IPS-18c (cell line): ENCODE data around the gene BORCS8.
"Not testable (repeated sequence)": the region's sequence is repeated elsewhere in the genome, so short reads cannot be mapped to it uniquely, and the experiment has no call there.

ENCODE experiments used
- H3K4me3 ChIP-seq: 2 replicates; pipeline ENCODE4 v1.7.0; 2013; ENCODE audit warnings: low read depth, mild to moderate bottlenecking, low read length, moderate library complexity; ENCODE audit not compliant: insufficient read depth
- H3K9me3 ChIP-seq: one replicate; pipeline ENCODE4 v1.6.1; 2013; ENCODE audit warnings: mild to moderate bottlenecking, low read length, moderate library complexity; ENCODE audit not compliant: control insufficient read depth, insufficient read depth

Gene BORCS8

DNA sequence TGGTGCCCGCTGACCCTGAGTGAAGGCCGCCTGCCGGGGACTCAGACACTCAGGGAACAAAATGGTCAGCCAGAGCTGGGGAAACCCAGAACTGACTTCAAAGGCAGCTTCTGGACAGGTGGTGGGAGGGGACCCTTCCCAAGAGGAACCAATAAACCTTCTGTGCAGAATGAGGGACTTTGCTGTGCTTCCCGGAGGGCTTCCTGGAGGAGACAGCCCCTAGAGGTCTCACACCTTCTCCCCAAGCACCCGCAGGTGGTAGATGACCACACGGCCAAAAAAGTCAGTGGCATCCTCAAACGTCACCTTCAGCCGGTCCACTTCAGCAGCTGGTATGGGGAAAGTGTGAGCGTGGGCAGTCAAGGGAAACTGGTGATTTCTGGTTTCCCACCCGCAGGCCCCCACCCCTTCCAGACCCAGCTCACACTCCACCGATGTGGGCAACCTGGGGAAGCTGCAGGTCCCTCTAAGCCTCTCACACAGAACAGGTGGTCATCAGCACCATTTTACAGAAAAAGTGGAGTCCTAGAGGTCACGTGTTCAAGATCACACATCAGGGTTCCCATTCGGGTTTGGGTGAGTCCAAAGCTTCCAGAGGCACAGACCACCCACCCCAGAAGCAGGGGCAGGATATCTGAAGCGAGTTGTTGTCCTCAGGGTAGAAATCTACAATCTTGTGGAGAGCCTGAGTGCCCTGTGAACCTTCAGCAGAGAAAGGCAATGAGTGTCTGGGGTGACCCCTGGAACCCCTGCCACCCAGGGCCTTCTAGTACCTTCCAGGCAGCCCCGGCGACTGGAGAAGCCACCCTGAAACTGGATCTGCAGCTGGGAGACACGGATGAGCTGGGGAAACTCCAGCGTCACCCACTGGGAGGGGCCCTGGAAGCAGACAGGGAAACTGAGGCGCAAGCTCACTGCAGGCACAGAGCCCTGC, 10.0 kb upstream of the BORCS8 start:
- H3K9me3 ChIP-seq = no peaks in the 10 kb centered on the region
- H3K4me3 ChIP-seq = peak overlapping the region; percentile 85

GRCh38 chr19:19193926-19194325, 2.0 kb upstream of the BORCS8 start:
- Histone ChIP-seq H3K9me3 (no peaks in the 10 kb centered on the region), H3K4me3 (no peak overlapping the region)

- Histone ChIP-seq H3K4me3 (peak overlapping the region; percentile 91), H3K9me3 (no peaks in the 10 kb centered on the region)
Observed at GRCh38 chr19:19192910-19193423, 1.0 kb upstream of the BORCS8 start.

- H3K9me3 ChIP-seq = no peaks in the 10 kb centered on the region
- peak overlapping the region; percentile 99 for H3K4me3 ChIP-seq
Observed at GRCh38 chr19:19191768-19192077, 229 bp downstream of the BORCS8 start.

GRCh38 chr19:19186742-19187141, 5.2 kb downstream of the BORCS8 start:
- Histone ChIP-seq H3K9me3 (no peaks in the 10 kb centered on the region), H3K4me3 (no peak overlapping the region)

DNA sequence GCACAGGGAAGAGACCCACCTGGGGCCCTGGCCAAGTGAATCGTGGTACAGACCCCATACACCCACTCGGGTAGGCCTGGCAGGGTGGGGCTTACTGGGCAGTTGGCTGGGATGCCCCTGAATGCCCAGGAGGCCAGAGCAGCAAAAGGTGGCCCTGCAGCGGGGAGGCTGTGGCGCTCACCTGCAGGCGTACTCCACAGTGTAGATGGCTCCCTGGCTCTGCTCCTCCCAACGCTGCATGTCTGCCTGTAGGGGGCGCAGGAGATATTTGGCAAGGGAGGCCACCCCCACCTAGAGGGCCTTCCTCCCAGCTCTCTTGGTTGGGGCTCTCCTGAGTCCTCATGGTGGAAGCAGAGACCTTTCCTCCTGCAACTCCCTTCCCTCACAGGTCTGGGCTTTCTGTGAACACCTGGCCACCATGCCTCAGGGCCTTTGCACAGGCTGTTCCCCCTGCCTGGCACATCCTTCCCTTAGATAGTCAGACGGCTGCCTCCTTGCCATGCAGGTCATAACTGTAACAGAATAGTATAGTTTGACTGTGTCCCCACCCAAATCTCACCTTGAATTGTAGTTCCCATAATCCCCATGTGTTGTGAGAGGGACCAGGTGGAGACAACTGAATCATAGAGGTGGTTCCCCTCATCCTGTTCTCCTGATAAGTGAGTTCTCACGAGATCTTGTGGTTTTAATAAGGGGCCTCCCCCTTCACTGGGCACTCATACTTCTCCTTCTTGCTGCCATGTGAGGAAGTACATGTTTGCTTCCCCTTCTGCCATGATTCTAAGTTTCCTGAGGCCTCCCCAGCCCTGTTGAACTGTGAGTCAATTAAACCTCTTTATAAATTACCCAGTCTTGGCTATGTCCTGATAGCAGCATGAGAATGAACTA, 5.9 kb downstream of the BORCS8 start:
- Histone ChIP-seq H3K4me3 (no peak overlapping the region), H3K9me3 (no peaks in the 10 kb centered on the region)

DNA sequence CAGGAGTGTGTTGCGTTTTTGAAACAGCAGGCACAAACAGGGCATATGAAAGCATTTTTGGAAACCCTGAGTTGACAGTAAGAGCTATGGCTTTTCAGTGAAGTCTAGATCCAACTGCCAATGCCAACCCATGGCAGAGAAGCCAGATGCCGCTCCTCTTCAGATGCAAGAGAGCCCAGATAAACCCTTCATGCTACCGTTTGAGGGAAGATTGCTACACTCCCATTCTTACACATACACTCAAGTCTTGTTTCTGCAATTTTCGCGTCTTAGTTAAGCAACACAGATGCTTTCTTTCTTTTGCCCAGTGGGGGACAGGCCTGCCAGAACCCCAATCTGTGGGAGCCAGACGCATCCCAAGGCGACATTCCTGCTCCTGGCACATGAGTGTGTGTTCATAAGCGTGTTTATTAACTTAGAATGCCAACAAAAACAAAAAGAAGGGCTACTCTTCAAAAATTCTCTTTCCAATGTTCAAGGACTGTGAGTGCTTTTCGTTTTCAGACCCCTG, 10.4 kb downstream of the BORCS8 start:
- Histone ChIP-seq H3K9me3 (no peaks in the 10 kb centered on the region), H3K4me3 (no peak overlapping the region)

- Histone ChIP-seq H3K9me3 (no peaks in the 10 kb centered on the region), H3K4me3 (no peak overlapping the region)
Observed at GRCh38 chr19:19179548-19180441, 12.2 kb downstream of the BORCS8 start.

- H3K9me3 ChIP-seq = no peaks in the 10 kb centered on the region
- H3K4me3 ChIP-seq = no peak overlapping the region
Observed at GRCh38 chr19:19176950-19177349, 15.0 kb downstream of the BORCS8 start.

GRCh38 chr19:19173243-19173642, 18.7 kb downstream of the BORCS8 start:
- not testable (repeated sequence) for H3K4me3 ChIP-seq, H3K9me3 ChIP-seq

- Histone ChIP-seq H3K9me3 (no peaks in the 10 kb centered on the region), H3K4me3 (no peak overlapping the region)
Observed at GRCh38 chr19:19171821-19172532, 20.0 kb downstream of the BORCS8 start.

GRCh38 chr19:19170873-19171672, 20.9 kb downstream of the BORCS8 start:
- Histone ChIP-seq H3K4me3 (0 out of 2 replicates have a peak overlapping the region, but pooled peaks have one; percentile 40), H3K9me3 (no peaks in the 10 kb centered on the region)

- Histone ChIP-seq H3K4me3 (peak within 1 kb of the TSS; percentile 40), H3K9me3 (no peaks in the 10 kb centered on the region)
Observed at GRCh38 chr19:19170053-19170872, 21.7 kb downstream of the BORCS8 start, which contains the start of gene MEF2B. MEF2B (minus strand) TSS chr19:19170263; CDS start chr19:19150735, 19,528 bp downstream.

- Histone ChIP-seq H3K4me3 (peak overlapping the region; percentile 38), H3K9me3 (no peaks in the 10 kb centered on the region)
Observed at GRCh38 chr19:19169236-19170052, 22.5 kb downstream of the BORCS8 start.
